ENCODE measurements around the gene SNX33.
A peak's percentile ranks its signal among the peaks of the same experiment; 100 is the strongest.

SNX33 gene

DNA sequence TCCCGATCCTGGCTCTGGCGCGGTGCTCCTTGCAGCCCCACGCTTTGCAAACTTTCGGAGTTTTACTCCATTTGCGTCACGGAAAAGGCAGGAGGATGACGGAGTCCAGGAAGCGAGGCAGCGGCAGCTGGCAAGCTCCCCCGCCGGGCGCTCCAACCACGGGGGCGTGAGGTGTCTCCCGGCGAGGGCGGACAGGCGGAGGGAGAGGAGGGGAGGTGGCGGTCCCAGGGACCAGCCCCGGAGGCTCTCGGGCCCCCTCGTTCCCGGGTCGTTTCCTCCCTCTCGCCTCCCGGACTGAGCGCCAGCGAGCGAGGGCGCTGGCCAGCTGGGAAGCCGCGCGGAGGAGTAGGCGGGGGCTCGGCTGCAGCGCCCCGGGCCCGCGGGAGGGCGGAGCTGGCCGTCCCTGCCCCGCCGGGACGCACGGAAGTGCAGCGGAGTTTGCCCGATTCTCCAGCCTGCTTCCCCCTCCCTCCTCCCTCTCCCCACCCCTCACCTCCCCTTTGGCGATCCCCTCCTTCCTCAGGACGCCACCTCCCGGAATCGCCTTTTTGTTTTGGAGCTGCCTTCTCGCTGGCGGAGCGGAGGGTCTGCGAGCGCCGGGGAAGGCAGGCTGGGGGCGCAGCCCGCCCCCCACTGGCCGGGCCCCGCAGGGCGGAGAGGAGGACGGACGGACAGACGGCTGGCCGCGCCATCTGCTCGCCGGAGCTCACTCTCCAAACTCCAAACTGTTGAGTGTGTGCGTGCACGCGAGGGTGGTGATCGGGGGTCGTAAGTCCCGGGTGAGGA lies at the start of gene SNX33:
TSS of gene SNX33 (plus strand) at position 543 of the 786 bp plus-strand sequence. CDS start 1,191 bp downstream, outside the sequence.
- Histone ChIP-seq H3K27ac (ENCODE audit: low read depth, low read length) (peak within 1 kb of the TSS; percentile 99), H3K4me1 (ENCODE audit: control insufficient read depth, insufficient read depth, low read length) (peaks cover 32% of the 10 kb centered on the region), H3K36me3 (ENCODE audit: control insufficient read depth, insufficient read depth, low read length) (peaks cover 18% of the 10 kb centered on the region), H3K9me3 (ENCODE audit: control insufficient read depth, insufficient read depth, low read length) (no peaks in the 10 kb centered on the region), H3K9ac (ENCODE audit: low read depth, low read length) (peak within 1 kb of the TSS; percentile 76), H3K4me3 (ENCODE audit: low read depth, low read length) (peak within 1 kb of the TSS; percentile 67), H3K27me3 (ENCODE audit: control insufficient read depth, insufficient read depth, low read length) (peaks cover 13% of the 10 kb centered on the region)

- Histone ChIP-seq H3K27me3 (ENCODE audit: control insufficient read depth, insufficient read depth, low read length) (no peaks in the 10 kb centered on the region), H3K4me3 (ENCODE audit: low read depth, low read length) (no peak overlapping the region), H3K9me3 (ENCODE audit: control insufficient read depth, insufficient read depth, low read length) (no peaks in the 10 kb centered on the region), H3K27ac (ENCODE audit: low read depth, low read length) (no peak overlapping the region), H3K36me3 (ENCODE audit: control insufficient read depth, insufficient read depth, low read length) (peaks cover 64% of the 10 kb centered on the region), H3K4me1 (ENCODE audit: control insufficient read depth, insufficient read depth, low read length) (no peaks in the 10 kb centered on the region), H3K9ac (ENCODE audit: low read depth, low read length) (no peak overlapping the region)
These were observed 49.4 kb upstream of the SNX33 start for GRCh38 chr15:75598361-75598760.

GRCh38 chr15:75599401-75599800 lies 48.3 kb upstream of the SNX33 start:
- Histone ChIP-seq H3K27ac (ENCODE audit: low read depth, low read length) (no peak overlapping the region), H3K36me3 (ENCODE audit: control insufficient read depth, insufficient read depth, low read length) (peaks cover 68% of the 10 kb centered on the region), H3K4me1 (ENCODE audit: control insufficient read depth, insufficient read depth, low read length) (no peaks in the 10 kb centered on the region), H3K9me3 (ENCODE audit: control insufficient read depth, insufficient read depth, low read length) (no peaks in the 10 kb centered on the region), H3K9ac (ENCODE audit: low read depth, low read length) (no peak overlapping the region), H3K4me3 (ENCODE audit: low read depth, low read length) (no peak overlapping the region), H3K27me3 (ENCODE audit: control insufficient read depth, insufficient read depth, low read length) (no peaks in the 10 kb centered on the region)

- no peak overlapping the region for H3K9ac ChIP-seq (ENCODE audit: low read depth, low read length)
- no peaks in the 10 kb centered on the region for H3K27me3 ChIP-seq (ENCODE audit: control insufficient read depth, insufficient read depth, low read length)
- no peaks in the 10 kb centered on the region for H3K4me1 ChIP-seq (ENCODE audit: control insufficient read depth, insufficient read depth, low read length)
- no peak overlapping the region for H3K27ac ChIP-seq (ENCODE audit: low read depth, low read length)
- peaks cover 60% of the 10 kb centered on the region for H3K36me3 ChIP-seq (ENCODE audit: control insufficient read depth, insufficient read depth, low read length)
- no peak overlapping the region for H3K4me3 ChIP-seq (ENCODE audit: low read depth, low read length)
- no peaks in the 10 kb centered on the region for H3K9me3 ChIP-seq (ENCODE audit: control insufficient read depth, insufficient read depth, low read length)
These were observed 41.7 kb upstream of the SNX33 start for GRCh38 chr15:75606026-75606425.

DNA sequence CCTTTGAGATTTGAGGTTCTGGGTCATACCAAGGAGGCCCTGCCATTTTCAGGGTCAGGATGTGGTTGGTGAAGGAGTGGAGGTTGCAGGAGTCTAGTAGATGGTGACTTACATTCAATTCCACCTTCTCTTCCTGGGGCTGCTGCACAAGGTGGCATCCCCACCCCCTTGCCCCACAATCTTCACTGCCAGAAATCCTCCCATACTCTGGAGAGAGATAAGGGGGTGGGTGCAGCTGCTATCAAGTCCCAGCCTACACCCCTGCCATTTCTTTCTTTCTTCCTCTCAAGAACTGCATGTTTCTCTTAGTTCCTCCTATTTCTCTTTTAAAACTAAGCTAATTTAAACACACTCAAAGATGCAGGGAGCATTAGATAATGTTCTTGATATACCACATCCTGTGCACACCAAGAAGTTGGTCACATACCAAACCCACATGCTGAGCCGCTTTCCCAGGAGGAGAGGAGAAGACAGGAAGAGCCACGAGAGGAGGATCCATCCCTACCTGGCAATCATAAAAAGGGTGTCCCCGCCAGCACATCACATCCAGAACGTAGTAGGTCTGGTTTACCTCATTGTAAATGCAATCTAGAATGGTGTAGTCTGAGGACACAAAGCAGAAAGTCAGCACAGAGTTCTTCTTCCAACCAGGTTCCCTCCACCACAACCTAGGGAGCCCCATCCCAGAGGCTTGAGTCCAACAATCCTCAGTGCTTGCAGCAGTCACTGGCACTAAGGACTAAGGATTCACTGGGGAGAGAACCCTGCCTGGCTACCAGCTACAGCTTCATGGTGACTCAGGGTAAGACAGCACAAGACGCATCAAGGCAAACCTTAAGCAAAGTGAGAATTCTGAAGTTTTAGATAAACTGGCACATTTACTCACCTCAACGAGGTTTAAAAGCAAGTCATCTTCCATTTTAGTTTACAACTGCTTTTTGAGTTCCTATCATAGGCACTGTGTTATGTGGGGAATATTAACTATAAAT lies 40.7 kb upstream of the SNX33 start:
- H3K4me3 ChIP-seq (ENCODE audit: low read depth, low read length) = no peak overlapping the region
- no peaks in the 10 kb centered on the region for H3K4me1 ChIP-seq (ENCODE audit: control insufficient read depth, insufficient read depth, low read length)
- H3K36me3 ChIP-seq (ENCODE audit: control insufficient read depth, insufficient read depth, low read length) = peaks cover 58% of the 10 kb centered on the region
- no peak overlapping the region for H3K9ac ChIP-seq (ENCODE audit: low read depth, low read length)
- no peaks in the 10 kb centered on the region for H3K9me3 ChIP-seq (ENCODE audit: control insufficient read depth, insufficient read depth, low read length)
- H3K27me3 ChIP-seq (ENCODE audit: control insufficient read depth, insufficient read depth, low read length) = no peaks in the 10 kb centered on the region
- no peak overlapping the region for H3K27ac ChIP-seq (ENCODE audit: low read depth, low read length)

DNA sequence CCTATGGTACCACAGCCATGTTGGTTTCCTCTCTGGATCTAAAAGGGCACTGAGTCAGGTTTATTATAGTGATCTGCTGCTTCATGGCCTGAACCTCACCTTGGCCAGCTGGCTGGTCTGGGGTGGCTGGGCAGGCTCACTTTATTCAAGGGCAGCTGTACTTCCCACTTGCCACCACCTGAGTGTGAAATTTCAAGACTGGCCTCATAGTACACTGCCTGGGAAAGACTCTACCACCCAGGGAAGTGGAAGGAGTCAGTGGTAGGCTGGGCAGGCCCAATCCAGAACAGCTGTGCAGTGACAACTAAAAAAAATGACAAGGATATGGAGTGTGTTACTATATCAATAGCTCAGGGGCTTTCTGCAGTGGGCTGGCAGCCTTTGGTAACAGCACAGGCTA lies 30.9 kb upstream of the SNX33 start:
- Histone ChIP-seq H3K9me3 (ENCODE audit: control insufficient read depth, insufficient read depth, low read length) (no peaks in the 10 kb centered on the region), H3K9ac (ENCODE audit: low read depth, low read length) (no peak overlapping the region), H3K4me1 (ENCODE audit: control insufficient read depth, insufficient read depth, low read length) (no peaks in the 10 kb centered on the region), H3K27me3 (ENCODE audit: control insufficient read depth, insufficient read depth, low read length) (no peaks in the 10 kb centered on the region), H3K4me3 (ENCODE audit: low read depth, low read length) (no peak overlapping the region), H3K36me3 (ENCODE audit: control insufficient read depth, insufficient read depth, low read length) (peaks cover 78% of the 10 kb centered on the region), H3K27ac (ENCODE audit: low read depth, low read length) (no peak overlapping the region)

DNA sequence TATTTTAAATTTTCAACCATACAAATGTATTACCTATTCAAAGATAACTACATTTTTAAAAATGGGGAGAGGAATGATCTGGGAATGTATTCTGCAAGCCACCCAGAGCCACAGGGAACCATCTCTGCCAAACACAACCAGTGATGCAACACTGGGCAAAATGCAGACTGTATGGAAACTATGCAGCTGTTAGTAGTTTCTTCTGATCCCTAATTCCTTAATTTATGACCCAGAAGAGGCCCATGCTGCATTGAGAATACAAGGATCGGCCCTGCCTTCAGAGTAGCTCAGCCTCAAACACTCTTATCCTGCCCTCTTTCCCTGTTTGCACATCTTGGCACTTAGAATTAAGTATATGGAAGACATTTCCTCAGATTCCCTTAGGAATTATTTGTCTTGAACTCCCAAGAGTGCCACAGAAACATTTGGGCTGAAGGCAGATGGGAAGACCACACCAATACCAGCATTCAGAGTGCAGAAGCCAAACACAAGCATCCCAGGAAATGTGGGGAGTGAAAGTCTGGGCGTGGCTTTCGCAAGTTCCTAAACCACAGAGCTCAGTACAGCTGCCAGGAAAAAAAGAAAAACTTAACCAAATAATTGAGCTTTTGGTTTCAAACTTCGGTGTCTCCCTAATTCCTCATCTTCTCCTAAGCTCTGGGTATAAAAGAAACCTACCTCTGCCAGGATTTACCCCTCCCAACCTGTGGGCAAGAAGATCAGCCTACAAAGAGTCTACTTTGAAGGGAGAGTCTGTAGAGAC lies 27.5 kb upstream of the SNX33 start:
- Histone ChIP-seq H3K4me1 (ENCODE audit: control insufficient read depth, insufficient read depth, low read length) (no peaks in the 10 kb centered on the region), H3K9me3 (ENCODE audit: control insufficient read depth, insufficient read depth, low read length) (no peaks in the 10 kb centered on the region), H3K27me3 (ENCODE audit: control insufficient read depth, insufficient read depth, low read length) (no peaks in the 10 kb centered on the region), H3K27ac (ENCODE audit: low read depth, low read length) (no peak overlapping the region), H3K4me3 (ENCODE audit: low read depth, low read length) (no peak overlapping the region), H3K36me3 (ENCODE audit: control insufficient read depth, insufficient read depth, low read length) (peaks cover 54% of the 10 kb centered on the region), H3K9ac (ENCODE audit: low read depth, low read length) (no peak overlapping the region)

DNA sequence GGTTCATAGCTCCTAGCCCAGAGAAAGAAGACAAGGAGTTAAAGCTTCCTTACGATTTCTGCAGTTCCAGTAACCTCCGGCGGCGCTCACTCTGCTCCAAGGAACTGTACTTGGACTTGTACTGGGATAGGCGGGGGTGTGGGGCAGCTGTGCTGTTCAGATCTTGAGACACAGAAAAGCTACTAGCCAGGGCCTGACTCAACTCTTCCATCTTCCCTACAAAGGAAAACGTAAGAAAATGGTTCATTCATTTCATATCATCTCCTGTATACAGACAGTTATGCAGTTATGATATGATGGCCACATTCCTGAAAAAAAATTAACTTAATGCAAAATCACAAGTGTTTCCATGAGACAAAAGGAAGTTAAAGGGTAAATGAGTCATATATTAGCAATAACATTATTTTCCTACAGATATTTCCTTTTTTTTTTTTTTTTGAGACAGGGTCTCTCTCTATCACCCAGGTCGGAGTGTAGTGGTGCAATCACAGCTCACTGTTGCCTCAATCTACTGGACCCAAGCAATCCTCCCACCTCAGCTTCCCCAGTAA lies 26.8 kb upstream of the SNX33 start:
- no peak overlapping the region for H3K4me3 ChIP-seq (ENCODE audit: low read depth, low read length)
- H3K27ac ChIP-seq (ENCODE audit: low read depth, low read length) = no peak overlapping the region
- H3K27me3 ChIP-seq (ENCODE audit: control insufficient read depth, insufficient read depth, low read length) = no peaks in the 10 kb centered on the region
- H3K9me3 ChIP-seq (ENCODE audit: control insufficient read depth, insufficient read depth, low read length) = no peaks in the 10 kb centered on the region
- no peak overlapping the region for H3K9ac ChIP-seq (ENCODE audit: low read depth, low read length)
- H3K36me3 ChIP-seq (ENCODE audit: control insufficient read depth, insufficient read depth, low read length) = peaks cover 49% of the 10 kb centered on the region
- no peaks in the 10 kb centered on the region for H3K4me1 ChIP-seq (ENCODE audit: control insufficient read depth, insufficient read depth, low read length)

DNA sequence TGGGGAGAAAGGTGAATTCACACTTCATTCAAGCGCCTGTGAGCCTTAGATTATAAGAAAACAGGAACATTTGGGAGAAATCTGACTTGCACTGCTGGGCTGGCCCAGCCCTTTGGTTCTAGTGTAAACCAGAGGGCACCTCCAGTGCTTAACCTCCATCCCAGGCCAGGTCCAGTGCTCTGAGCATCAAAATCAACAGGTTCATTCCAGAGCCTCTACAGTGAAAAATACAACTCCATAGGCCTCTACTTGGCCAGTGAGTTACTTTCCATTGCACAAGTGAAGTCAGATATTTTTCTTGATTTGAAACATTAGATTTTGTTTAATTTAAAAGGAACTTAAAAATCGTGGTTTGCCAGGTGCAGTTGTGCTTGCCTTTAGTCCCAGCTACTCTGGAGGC lies 25.2 kb upstream of the SNX33 start:
- Histone ChIP-seq H3K4me1 (ENCODE audit: control insufficient read depth, insufficient read depth, low read length) (no peaks in the 10 kb centered on the region), H3K36me3 (ENCODE audit: control insufficient read depth, insufficient read depth, low read length) (peaks cover 33% of the 10 kb centered on the region), H3K9me3 (ENCODE audit: control insufficient read depth, insufficient read depth, low read length) (no peaks in the 10 kb centered on the region), H3K27ac (ENCODE audit: low read depth, low read length) (no peak overlapping the region), H3K9ac (ENCODE audit: low read depth, low read length) (no peak overlapping the region), H3K27me3 (ENCODE audit: control insufficient read depth, insufficient read depth, low read length) (no peaks in the 10 kb centered on the region), H3K4me3 (ENCODE audit: low read depth, low read length) (no peak overlapping the region)

DNA sequence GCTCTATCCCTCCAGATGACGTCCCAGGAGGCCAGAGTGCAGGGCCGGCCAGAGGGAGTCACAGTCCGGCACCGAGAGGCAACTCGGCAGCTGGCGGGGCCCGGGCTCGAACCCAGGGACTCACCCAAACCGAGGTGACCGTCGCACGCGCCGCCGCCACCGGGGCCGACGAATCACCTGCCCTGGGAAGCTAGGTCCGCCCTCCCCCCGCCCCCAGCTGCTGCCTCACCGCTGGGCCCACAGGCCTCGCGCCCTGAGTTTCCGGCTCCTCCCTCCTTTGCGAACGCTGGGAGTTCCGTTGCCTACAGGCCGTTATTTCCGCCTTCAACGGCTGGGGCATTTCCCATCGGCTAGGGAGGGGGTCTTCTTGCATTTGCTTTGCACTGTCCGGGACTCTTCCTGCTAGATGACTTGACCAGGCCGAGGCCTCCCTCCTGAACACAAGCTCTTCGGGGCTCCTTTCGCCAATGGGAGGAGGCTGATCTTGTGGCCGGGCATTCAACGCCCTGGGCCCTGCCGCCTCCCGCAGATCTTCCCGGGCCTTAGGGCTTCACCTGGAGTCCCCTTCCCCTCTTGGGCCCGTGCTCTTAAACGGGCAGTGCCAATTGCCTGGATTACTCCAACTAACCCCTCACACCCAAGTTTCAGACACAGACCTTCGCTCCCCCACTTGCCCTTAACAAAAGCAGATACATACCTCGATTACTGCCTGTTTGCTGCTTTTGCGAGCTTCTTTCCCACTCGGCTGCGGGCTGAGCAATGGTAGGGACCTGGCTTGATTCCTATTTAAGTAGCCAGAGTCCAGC lies 22.0 kb upstream of the SNX33 start, which contains the start of gene SNUPN:
TSS of gene SNUPN (minus strand) at position 184 of the 806 bp plus-strand sequence. CDS start 4,674 bp downstream, outside the sequence.
- Histone ChIP-seq H3K4me1 (ENCODE audit: control insufficient read depth, insufficient read depth, low read length) (no peaks in the 10 kb centered on the region), H3K36me3 (ENCODE audit: control insufficient read depth, insufficient read depth, low read length) (peaks cover 4% of the 10 kb centered on the region; the same call in 1 of the 2 replicates), H3K27me3 (ENCODE audit: control insufficient read depth, insufficient read depth, low read length) (no peaks in the 10 kb centered on the region), H3K4me3 (ENCODE audit: low read depth, low read length) (peak within 1 kb of the TSS; percentile 92), H3K27ac (ENCODE audit: low read depth, low read length) (peak within 1 kb of the TSS; percentile 100), H3K9ac (ENCODE audit: low read depth, low read length) (peak within 1 kb of the TSS; percentile 93), H3K9me3 (ENCODE audit: control insufficient read depth, insufficient read depth, low read length) (no peaks in the 10 kb centered on the region)

Measured in HUES48 (cell line).